RPMI7951 (cell line): ENCODE measurements around the gene SFXN1. TPM values are rescaled to one million over a fixed set of nuclear protein-coding genes. Genes with fewer than 3 reads are reported as not detected.
A peak's percentile ranks its signal among the peaks of the same experiment; 100 is the strongest.
"Not testable (repeated sequence)": the region's sequence is repeated elsewhere in the genome, so short reads cannot be mapped to it uniquely, and the experiment has no call there.

Experiments used
- DNase-seq: peaks from one replicate; pipeline ENCODE4 v3.0.0-alpha.2; 2012; ENCODE audit warnings: low read depth
- total RNA-seq: library from RNA; depleted of rRNA; stranded (reverse); fragments of >200 nt; shearing (Covaris generic); gene quantifications from 2 replicates; pipeline ENCODE4 v1.2.3, GENCODE V29; 2014

The SFXN1 gene
- total RNA-seq, 1 experiment from 2014 or later, result 103 TPM

- DNase-seq, result no peak
These were observed 16.2 kb downstream of the SFXN1 start for GRCh38 chr5:175494264-175495183.

- DNase-seq, result no peak
These were observed 23.4 kb downstream of the SFXN1 start for GRCh38 chr5:175501759-175502158.

DNA sequence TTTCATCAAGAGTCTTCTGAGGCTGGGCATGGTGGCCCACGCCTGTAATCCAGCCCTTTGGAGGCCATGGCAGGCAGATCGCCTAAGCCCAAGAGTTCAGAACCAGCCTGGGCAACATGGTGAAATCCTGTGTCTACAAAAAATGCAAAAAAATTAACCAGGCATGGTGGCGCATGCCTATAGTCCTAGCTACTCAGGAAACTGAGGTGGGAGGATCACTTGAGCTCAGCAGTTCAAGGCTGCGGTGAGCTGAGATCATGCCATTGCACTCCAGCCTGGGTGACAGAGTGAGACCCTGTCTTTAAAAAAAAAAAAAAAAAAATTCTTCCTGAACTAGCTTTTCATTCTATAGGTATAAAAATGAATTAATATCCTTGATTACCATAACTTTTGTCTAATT, 29.3 kb downstream of the SFXN1 start:
- DNase-seq, result not testable (repeated sequence)

- DNase-seq, result no peak
These were observed 30.5 kb downstream of the SFXN1 start for GRCh38 chr5:175508896-175509295.

GRCh38 chr5:175513297-175513696, 34.9 kb downstream of the SFXN1 start:
- DNase-seq, result no peak

GRCh38 chr5:175513726-175514125, 35.4 kb downstream of the SFXN1 start:
- no peak for DNase-seq

- DNase-seq, result no peak
These were observed 38.8 kb downstream of the SFXN1 start for GRCh38 chr5:175516933-175517823.

DNA sequence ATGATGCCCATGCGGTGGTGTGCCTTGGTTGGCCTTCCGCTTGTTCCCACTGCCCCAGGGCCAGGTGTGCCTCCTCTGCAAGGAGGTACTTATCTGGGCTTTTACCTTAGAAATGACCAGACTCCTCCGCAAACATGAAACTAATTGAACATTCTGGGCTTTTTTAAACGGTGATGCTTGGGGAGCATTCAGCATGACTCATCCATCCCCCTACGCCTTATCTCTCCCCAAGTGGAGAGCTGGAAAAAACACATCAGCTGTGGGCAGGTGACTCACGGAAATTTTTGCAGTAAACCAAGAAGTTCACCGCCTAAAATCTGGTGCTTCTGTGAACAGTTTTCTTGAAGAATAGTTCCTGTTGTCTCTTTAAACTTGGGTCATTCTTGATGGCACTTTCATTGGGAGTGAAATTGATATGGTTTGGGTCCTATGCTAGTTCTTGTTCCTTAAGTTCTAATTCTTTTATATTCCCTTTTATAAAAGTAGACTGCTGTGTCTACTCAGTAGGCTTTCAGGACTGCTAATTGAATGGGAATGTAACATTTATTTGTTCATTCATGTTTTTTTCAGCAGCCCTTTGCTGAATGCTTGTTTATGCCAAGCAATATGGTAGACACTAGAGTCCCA, 39.6 kb downstream of the SFXN1 start:
- peak; percentile 87 for DNase-seq

GRCh38 chr5:175519006-175519405, 40.6 kb downstream of the SFXN1 start:
- no peak for DNase-seq

DNA sequence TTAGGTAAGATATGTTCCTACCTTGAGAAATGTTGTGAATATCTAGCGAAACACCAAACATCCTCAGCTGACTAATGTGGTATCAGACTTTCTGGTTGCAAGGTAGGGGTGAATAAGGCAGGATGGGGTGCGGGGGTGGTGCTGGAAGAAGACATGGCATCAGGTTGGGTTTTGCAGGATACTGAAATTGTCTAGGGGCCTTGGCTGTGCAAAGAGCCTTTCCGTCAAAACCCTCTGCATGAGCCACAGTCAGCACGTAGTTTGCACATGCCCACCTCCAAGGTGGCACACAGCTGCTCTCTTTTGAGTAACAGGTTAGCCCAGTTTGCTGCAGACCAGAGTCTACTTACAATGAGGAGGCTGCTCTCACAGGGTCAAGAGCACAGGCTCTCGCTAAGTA, 42.0 kb downstream of the SFXN1 start:
- no peak for DNase-seq

- no peak for DNase-seq
These were observed 42.5 kb downstream of the SFXN1 start for GRCh38 chr5:175520873-175521272.

DNA sequence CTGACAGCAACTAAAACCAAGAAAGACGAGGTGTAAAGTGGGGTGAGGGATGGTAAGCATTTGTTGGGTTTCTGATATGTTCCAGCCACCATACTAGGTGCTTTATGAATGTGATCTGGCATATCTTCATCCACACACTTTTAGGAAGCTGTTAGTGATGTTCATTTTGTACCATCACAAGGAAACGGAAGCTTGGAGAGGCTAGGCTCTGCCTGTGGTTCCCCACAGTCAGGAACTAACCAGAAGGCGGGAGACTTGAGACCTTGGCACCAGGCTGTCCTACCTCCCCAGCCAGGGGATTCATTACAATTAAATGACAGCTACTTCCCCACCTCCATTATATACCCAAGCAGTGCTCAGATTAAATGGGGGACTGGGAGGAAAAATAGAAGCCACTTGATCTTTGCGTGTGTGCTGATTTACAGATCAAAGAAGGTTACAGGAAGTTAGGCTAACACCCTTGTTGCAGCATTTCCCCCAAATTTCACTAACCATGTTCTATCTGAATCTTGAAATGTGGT, 43.0 kb downstream of the SFXN1 start:
- no peak for DNase-seq

DNA sequence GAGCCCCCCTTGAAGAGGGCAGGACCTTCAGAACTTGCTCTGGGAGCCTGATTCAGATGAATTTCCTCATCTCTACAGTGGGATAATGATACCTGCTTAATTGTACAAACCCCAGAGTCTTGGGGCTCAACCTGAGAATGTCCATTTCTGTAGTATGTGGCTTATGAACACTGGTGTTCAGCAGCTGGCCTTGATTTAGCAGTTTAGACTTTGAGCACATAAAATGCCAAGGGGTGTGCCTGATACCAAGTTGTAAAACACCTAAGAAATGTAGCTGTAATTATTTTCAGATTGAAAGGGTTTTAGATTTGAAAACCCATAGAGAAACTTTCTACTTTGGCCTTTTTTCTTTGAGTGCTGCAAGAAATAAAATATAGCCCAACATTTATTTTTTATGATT, 44.9 kb downstream of the SFXN1 start:
- DNase-seq, result no peak

- DNase-seq, result no peak
These were observed 45.9 kb downstream of the SFXN1 start for GRCh38 chr5:175524211-175524610.

GRCh38 chr5:175526691-175527090, 48.3 kb downstream of the SFXN1 start:
- DNase-seq, result no peak

- no peak for DNase-seq
These were observed 53.0 kb downstream of the SFXN1 start for GRCh38 chr5:175531361-175531760.

DNA sequence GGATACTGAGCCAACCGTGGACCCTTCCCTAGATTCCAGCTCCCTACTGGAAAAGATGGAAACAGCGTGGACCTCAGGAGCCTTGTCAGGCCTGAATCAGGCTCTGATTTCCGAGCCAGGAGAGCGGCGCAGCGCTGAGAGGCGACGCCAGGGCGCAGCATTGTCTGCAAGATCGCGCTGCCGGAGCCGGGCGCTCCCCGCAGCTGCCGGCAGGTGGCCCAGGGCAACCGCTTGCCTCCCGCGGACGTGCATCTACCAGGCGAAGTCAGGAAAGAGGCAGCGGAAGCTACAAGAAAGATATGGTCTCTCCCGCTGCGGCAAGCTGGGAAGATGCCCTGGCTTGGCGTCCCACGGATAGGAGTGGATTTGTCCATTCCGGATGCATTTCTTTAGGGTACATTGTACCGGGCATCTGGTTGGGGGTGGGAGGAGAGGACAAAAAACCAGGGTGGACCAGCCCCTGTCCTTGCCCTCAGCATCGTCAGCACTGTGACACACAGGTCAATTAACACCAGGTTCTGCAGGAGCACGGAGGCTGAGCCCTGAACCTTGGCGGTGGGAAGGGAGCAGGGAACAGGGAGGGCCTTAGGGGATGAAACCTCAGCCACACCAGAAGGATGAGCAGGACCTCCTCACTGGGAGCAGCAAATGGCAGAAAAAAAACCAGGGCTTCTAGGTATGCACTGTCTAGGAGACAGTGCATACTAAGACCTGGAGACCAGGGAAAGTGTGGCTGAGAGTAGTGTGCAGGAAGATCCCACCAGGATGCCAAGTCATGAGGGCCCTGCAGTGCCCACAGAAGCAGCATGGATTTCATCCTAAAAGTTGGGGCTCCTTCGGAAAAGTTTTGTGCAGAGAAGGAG, 55.9 kb downstream of the SFXN1 start:
- peak; percentile 79 for DNase-seq

GRCh38 chr5:175535331-175535730, 57.0 kb downstream of the SFXN1 start:
- not testable (repeated sequence) for DNase-seq

DNA sequence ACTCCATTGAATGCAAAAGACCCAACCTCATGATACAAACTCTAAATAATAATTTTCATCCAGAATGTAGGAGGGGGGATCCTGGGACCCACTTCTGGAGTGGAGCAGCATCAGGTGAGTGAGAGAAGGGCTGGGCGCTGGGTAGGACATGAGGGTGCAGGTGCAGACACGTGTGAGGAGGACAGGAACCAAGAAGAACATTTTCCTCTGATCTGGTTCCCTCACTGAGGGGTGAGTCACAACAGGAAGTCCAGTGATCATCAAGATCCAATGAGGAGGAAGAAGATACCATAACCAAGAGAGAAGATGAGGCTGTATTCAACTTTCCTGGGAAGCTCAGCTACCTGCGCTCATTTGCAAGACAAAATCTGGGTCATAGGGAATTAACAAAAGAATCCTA, 57.4 kb downstream of the SFXN1 start:
- DNase-seq, result peak; percentile 12

- DNase-seq, result no peak
These were observed 60.2 kb downstream of the SFXN1 start for GRCh38 chr5:175538576-175538975.

DNA sequence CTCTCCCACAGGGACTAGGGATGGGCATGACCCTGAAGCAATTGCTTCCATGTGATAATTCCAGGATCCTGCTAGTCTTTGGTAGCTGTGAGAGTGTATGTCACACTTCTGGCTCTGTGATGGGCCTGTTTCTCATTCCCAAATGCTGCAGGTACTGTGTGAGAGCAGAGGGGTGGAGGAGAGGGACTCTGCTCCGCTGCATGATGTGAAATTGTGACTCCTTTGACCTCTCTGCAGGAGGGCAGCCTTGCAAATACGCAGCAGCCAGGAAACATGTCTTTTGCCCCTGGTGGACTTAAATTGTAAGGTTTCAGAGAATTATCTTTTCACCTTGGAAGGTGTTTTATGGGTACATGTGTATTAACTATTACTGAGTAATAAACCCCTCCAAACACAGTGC, 61.6 kb downstream of the SFXN1 start:
- DNase-seq, result no peak
